Ovary (tissue), 9 donors: ENCODE results near the gene IQCF6. TPM values are rescaled to one million over a fixed set of nuclear protein-coding genes. Genes with fewer than 3 reads are reported as not detected.
"Not testable (repeated sequence)": the region's sequence is repeated elsewhere in the genome, so short reads cannot be mapped to it uniquely, and the experiment has no call there.

ENCODE experiments used
- DNase-seq, 5 donors: peaks; one replicate each; pipeline ENCODE4 v3.0.0-alpha.2; 2019 to 2020
- H3K27ac ChIP-seq, 2 donors: fragments of 200-600 bp; one replicate each; pipeline versions ENCODE4 v1.5.1 to v1.8.0; 2019 to 2022
- H3K27me3 ChIP-seq: fragments of 200-600 bp; one replicate; pipeline ENCODE4 v1.8.0; 2022
- H3K36me3 ChIP-seq: fragments of 200-600 bp; sonication (generic); one replicate; pipeline ENCODE4 v1.5.1; 2019
- H3K4me1 ChIP-seq: one replicate; pipeline ENCODE4 v1.8.1; 2013; ENCODE audit warnings: mild to moderate bottlenecking, moderate library complexity; ENCODE audit not compliant: insufficient read depth
- H3K4me3 ChIP-seq: fragments of 200-600 bp; sonication (generic); one replicate; pipeline ENCODE4 v1.5.1; 2017
- H3K9me3 ChIP-seq, 2 donors: fragments of 200-600 bp in 1 of 2; sonication (generic) in 1 of 2; one replicate each; pipeline versions ENCODE4 v1.5.1 to v1.8.1; 2013 to 2019; ENCODE audit warnings: mild to moderate bottlenecking in 1 of 2, moderate library complexity in 1 of 2
- CTCF ChIP-seq, 3 donors: fragments of 450-650 bp in 2 of 3; fragments of 200-600 bp in 1 of 3; IDR thresholded peaks; one replicate each; pipeline versions ENCODE4 v1.5.1 to v1.8.0; 2016 to 2022; ENCODE audit warnings: antibody characterized with exemption in 3 of 3, mild to moderate bottlenecking in 1 of 3
- EP300 ChIP-seq: sonication (generic); formaldehyde crosslinking; IDR thresholded peaks from one replicate; pipeline ENCODE4 v1.6.1; 2017; ENCODE audit warnings: antibody characterized with exemption
- POLR2A ChIP-seq: fragments of 450-650 bp; IDR thresholded peaks from one replicate; pipeline ENCODE4 v1.6.1; 2017; ENCODE audit warnings: antibody characterized with exemption, mild to moderate bottlenecking, moderate library complexity
- WGBS, 3 donors: extraction: QIAGEN DNeasy Blood & Tissue Kit in 1 of 3; methylation state at CpG; one replicate each; pipeline versions ENCODE4 v1.1.5 to v1.1.7; 2013 to 2017; 5-methylcytosine and 5-hydroxymethylcytosine counted together
- intact Hi-C, 4 donors: fragments of 100-400 bp; cut with DNase I; formaldehyde crosslinking; loops; one replicate each; pipeline versions ENCODE4 v1.11.0 to v1.15.1; 2022 to 2023
- polyA plus RNA-seq, 2 donors: library from polyadenylated mRNA; stranded (reverse); fragments of 200-250 nt in 1 of 2; fragments of 350-450 nt in 1 of 2; fragmentation: Illumina TruSeq in 1 of 2; extraction: RNeasy Lipid Tissue Mini Kit (QIAGEN cat#74804) in 1 of 2; gene quantifications; one replicate each; pipeline ENCODE4 v1.2.3, GENCODE V29; 2013 to 2014
- total RNA-seq, 7 donors: library from RNA; depleted of rRNA in 2 of 7; stranded (reverse); fragments of >200 nt in 2 of 7; fragmentation: NEBNext Ultra II Directional in 3 of 7; extraction: Animal tissue kit (Norgen Biotek cat#: 25700) in 3 of 7; gene quantifications; one replicate each; pipeline versions ENCODE4 v1.1.0 to v1.2.4, GENCODE V29; 2016 to 2023
- donor health status: DM: no; HTN: no; CAD: no; lungs with moderate emphysema.
- donor health status: DM: no; HTN: no; CAD: no.
- donor health status: Bipolar disorder and iron deficiency.
- donor health status: DM: yes; HTN: yes; CAD: no.
- donor health status: DM: no; HTN: no; CAD: no.
- donor health status: DM: yes; HTN: yes; CAD: no.

The IQCF6 gene
- total and polyA plus RNA-seq, 9 donors, result not detected

DNA sequence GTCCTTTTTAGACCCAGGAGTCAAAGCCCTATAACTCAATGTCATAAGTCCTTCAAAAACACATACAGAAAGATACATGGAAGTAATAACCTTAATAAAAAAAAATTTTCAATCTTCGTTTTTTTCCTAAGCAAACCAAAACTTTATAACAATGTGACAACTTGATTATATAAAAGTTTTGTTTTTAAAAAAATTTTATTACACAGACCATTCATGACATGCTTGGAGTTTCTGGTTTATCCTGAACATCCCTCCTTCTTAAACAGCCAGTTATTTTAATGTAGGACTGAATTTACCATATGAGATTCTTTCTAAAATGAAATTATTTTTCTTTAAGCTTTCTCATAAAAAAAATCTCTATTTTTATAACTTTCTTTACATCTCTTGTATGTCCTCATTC lies 30.7 kb downstream of the IQCF6 start:
- intact Hi-C loops, result no loop called here
- WGBS, 3 donors, result 36 to 53% (median 42%) methylated on average over 1 of the region's 1 CpG

GRCh38 chr3:51747840-51748239 lies 31.2 kb downstream of the IQCF6 start:
- no peak overlapping the region for H3K27ac ChIP-seq
- no peak overlapping the region for H3K4me3 ChIP-seq
- intact Hi-C loops, result no loop called here
- TF ChIP-seq EP300 (no peak), CTCF (IDR thresholded peaks at IDR 0.05) (no peak), POLR2A (no peak)
- H3K9me3 ChIP-seq, result no peaks in the 10 kb centered on the region
- H3K4me1 ChIP-seq, result no peaks in the 10 kb centered on the region
- no peaks in the 10 kb centered on the region for H3K27me3 ChIP-seq
- H3K36me3 ChIP-seq, result no peaks in the 10 kb centered on the region
- DNase-seq, result no peak

More for the DNA sequence above, 30.7 kb downstream of the IQCF6 start:
- DNase-seq, result no peak
- Histone ChIP-seq H3K4me1 (no peaks in the 10 kb centered on the region), H3K36me3 (no peaks in the 10 kb centered on the region), H3K27ac (no peak overlapping the region), H3K27me3 (no peaks in the 10 kb centered on the region), H3K4me3 (no peak overlapping the region), H3K9me3 (no peaks in the 10 kb centered on the region)
- no peak for TF ChIP-seq CTCF (IDR thresholded peaks at IDR 0.05)
- TF ChIP-seq EP300, result no peak
- no peak for TF ChIP-seq POLR2A

DNA sequence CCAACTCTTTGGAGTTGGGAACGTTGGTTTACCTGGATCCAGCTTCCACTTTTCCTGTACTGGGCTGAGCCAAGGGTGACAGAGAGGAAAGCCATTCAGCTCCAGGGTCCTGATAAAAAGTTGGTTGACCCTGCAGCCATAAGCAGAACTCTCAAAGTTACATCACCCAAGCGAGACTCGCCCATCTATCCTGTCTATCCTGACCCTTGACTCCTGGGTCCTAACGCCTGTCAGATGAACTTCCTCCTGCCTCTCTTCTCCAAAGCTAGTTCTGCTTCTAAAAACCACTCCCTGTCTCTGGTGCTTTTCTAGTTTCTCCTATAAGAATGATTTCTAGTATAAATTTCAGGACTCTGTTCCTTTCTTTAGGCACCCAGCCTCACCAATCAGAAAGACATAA lies 36.1 kb downstream of the IQCF6 start:
- DNase-seq, H3K4me3 ChIP-seq, H3K27me3 ChIP-seq, H3K27ac ChIP-seq, H3K9me3 ChIP-seq, H3K36me3 ChIP-seq, intact Hi-C loops, H3K4me1 ChIP-seq: not testable (repeated sequence)
- 57 to 63% (median 61%) methylated on average over 4 of the region's 4 CpGs for WGBS, 3 donors

- intact Hi-C loops, H3K36me3 ChIP-seq, H3K4me3 ChIP-seq, H3K27me3 ChIP-seq, H3K27ac ChIP-seq, DNase-seq, H3K9me3 ChIP-seq, H3K4me1 ChIP-seq: not testable (repeated sequence)
- WGBS, 3 donors, result 79 to 81% (median 79%) methylated on average over 3 of the region's 3 CpGs
These were observed 36.7 kb downstream of the IQCF6 start for GRCh38 chr3:51742320-51742719.

- Histone ChIP-seq H3K4me3 (no peak overlapping the region), H3K36me3 (no peaks in the 10 kb centered on the region), H3K9me3 (no peaks in the 10 kb centered on the region), H3K27me3 (no peaks in the 10 kb centered on the region), H3K27ac (no peak overlapping the region), H3K4me1 (no peaks in the 10 kb centered on the region)
- 36 to 57% (median 38%) methylated on average over 4 of the region's 4 CpGs for WGBS, 3 donors
- intact Hi-C loops, result no loop called here
- TF ChIP-seq EP300, result no peak
- TF ChIP-seq CTCF (IDR thresholded peaks at IDR 0.05), result no peak
- no peak for TF ChIP-seq POLR2A
- no peak for DNase-seq
These were observed 39.9 kb downstream of the IQCF6 start for GRCh38 chr3:51739110-51739509.

DNA sequence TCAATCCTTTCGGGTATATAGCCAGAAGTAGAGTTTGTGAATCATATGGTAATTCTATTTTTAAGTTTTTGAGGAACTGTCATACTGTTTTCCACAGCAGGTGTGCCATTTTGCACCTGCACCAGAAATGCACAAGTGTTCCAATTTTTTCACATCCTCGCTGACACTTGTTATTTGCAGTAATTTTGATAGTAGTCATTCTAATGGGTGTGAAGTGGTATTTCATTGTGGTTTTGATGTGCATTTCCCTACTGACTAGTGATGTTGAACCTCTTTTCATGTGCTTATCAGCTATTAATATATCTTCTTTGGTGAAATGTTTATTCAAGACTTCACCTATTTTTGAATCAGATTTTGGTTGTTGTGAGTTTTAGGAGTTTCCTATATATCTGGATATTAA lies 43.1 kb downstream of the IQCF6 start:
- H3K4me1 ChIP-seq, result no peaks in the 10 kb centered on the region
- no peak for DNase-seq
- no peak overlapping the region for H3K27ac ChIP-seq
- WGBS, 3 donors, result 71 to 85% (median 77%) methylated on average over 2 of the region's 2 CpGs
- no peaks in the 10 kb centered on the region for H3K36me3 ChIP-seq
- no peak overlapping the region for H3K4me3 ChIP-seq
- H3K9me3 ChIP-seq, result no peaks in the 10 kb centered on the region
- intact Hi-C loops, result no loop called here
- no peaks in the 10 kb centered on the region for H3K27me3 ChIP-seq
- no peak for TF ChIP-seq POLR2A
- TF ChIP-seq CTCF (IDR thresholded peaks at IDR 0.05), result no peak
- no peak for TF ChIP-seq EP300
